Activated naive CD8-positive, alpha-beta T cell (primary cell): Measurements from ENCODE around the gene SOX18.

ENCODE experiments used
- H3K27ac Mint-ChIP-seq: one replicate; pipeline ENCODE4 v1.8.0; 2021; ENCODE audit warnings: mixed read lengths
- H3K27me3 Mint-ChIP-seq: one replicate; pipeline ENCODE4 v1.8.0; 2021; ENCODE audit warnings: mixed read lengths
- H3K36me3 Mint-ChIP-seq: one replicate; pipeline ENCODE4 v1.8.0; 2021; ENCODE audit warnings: mixed read lengths
- H3K4me1 Mint-ChIP-seq: one replicate; pipeline ENCODE4 v1.8.0; 2021; ENCODE audit warnings: low read depth, mixed read lengths
- H3K4me3 Mint-ChIP-seq: one replicate; pipeline ENCODE4 v1.8.0; 2021; ENCODE audit warnings: mild to moderate bottlenecking, mixed read lengths
- H3K9me3 Mint-ChIP-seq: one replicate; pipeline ENCODE4 v1.8.0; 2021; ENCODE audit warnings: low read depth, mixed read lengths

The SOX18 gene

GRCh38 chr20:64083804-64084684 lies 34.6 kb upstream of the SOX18 start, which contains the start of gene LKAAEAR1:
Gene LKAAEAR1 (minus strand): TSS chr20:64084398. CDS start chr20:64084219, 179 bp downstream.
- Mint-ChIP-seq H3K27me3 (no peaks in the 10 kb centered on the region), H3K9me3 (no peaks in the 10 kb centered on the region), H3K4me3 (peak within 1 kb of the TSS; percentile 91), H3K36me3 (no peaks in the 10 kb centered on the region), H3K27ac (peak within 1 kb of the TSS; percentile 70), H3K4me1 (peaks cover 25% of the 10 kb centered on the region)

DNA sequence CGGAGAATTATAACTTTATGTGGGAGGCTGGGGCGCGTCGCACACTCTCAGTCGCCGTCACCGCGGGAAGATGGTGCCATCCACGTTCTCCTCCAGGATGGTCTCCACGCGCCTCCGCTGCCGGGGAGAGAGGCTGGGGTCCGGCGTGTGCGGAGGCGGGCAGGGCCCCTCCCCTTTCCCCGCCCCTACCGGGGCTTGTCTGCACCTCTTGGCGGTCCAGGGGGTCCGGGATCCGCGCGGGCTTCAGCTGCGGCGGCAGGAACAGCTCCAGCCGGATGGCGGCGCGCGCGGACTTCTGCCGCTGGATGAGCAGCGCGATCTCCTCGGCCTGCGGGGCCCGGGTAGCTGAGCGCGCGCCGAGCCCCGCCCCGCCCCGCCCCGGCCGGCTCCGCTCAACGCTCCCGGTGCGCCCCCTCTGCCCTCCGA lies 34.0 kb upstream of the SOX18 start:
- no peaks in the 10 kb centered on the region for H3K36me3 Mint-ChIP-seq
- no peaks in the 10 kb centered on the region for H3K9me3 Mint-ChIP-seq
- no peak overlapping the region for H3K27ac Mint-ChIP-seq
- H3K4me1 Mint-ChIP-seq, result peaks cover 29% of the 10 kb centered on the region
- peak overlapping the region; percentile 78 for H3K4me3 Mint-ChIP-seq
- H3K27me3 Mint-ChIP-seq, result no peaks in the 10 kb centered on the region

GRCh38 chr20:64082820-64083377 lies 33.5 kb upstream of the SOX18 start:
- no peaks in the 10 kb centered on the region for H3K9me3 Mint-ChIP-seq
- no peaks in the 10 kb centered on the region for H3K36me3 Mint-ChIP-seq
- no peaks in the 10 kb centered on the region for H3K27me3 Mint-ChIP-seq
- no peak overlapping the region for H3K27ac Mint-ChIP-seq
- peaks cover 30% of the 10 kb centered on the region for H3K4me1 Mint-ChIP-seq
- peak overlapping the region; percentile 78 for H3K4me3 Mint-ChIP-seq

DNA sequence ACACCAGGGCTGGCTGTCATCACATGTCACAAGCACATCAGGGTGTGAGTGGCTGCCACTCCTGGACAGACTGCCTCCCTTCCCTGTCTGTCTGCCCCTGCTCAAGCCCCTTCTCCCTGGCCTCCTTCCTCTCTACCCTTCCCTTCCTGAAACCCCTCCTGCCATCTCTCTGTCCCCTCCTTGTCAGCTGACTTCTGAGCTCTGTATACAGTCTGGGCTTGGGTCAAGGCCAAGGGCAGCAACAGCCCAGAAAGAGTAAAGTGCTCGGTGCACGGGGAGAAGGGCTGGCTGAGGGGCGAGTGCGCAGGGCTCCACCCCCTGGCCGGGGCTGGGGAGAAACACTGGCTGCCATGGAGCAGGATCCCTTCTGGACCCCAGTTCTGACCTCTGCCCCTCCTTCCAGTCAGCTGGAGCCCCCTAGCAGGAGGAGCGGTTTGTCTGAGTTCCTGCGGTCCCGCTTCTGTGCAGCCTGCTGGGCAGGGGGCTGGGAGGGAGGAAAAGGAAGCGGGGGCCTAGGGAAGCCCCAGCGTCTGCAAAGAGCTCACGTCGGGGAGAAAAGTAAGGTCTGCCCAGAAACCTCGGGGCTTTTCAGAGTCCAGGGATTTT lies 32.8 kb upstream of the SOX18 start:
- H3K4me1 Mint-ChIP-seq, result peaks cover 34% of the 10 kb centered on the region
- H3K36me3 Mint-ChIP-seq, result no peaks in the 10 kb centered on the region
- no peaks in the 10 kb centered on the region for H3K9me3 Mint-ChIP-seq
- peak overlapping the region; percentile 68 for H3K4me3 Mint-ChIP-seq
- no peaks in the 10 kb centered on the region for H3K27me3 Mint-ChIP-seq
- H3K27ac Mint-ChIP-seq, result no peak overlapping the region

DNA sequence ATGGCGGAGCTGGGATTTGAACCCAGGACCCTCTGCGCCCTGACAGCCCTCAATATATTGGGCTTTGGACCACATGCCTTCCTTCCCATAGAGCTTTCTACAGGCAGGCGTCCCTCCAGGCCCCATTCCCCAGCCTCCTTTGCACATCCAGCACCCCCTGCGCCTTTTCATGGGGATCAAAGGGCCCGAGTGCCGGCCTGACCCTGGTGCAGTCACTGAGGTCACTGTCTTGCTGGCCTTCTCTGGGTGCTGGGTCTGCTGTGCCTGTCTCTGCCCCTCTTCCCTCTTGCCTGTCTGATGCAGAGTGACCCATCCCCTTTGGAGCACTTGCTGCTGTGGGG lies 32.2 kb upstream of the SOX18 start:
- Mint-ChIP-seq H3K27ac (no peak overlapping the region), H3K27me3 (no peaks in the 10 kb centered on the region), H3K36me3 (no peaks in the 10 kb centered on the region), H3K4me3 (peak overlapping the region; percentile 63), H3K4me1 (peaks cover 35% of the 10 kb centered on the region), H3K9me3 (no peaks in the 10 kb centered on the region)

GRCh38 chr20:64080813-64081623 lies 31.6 kb upstream of the SOX18 start:
- Mint-ChIP-seq H3K27ac (no peak overlapping the region), H3K9me3 (no peaks in the 10 kb centered on the region), H3K36me3 (no peaks in the 10 kb centered on the region), H3K4me3 (peak overlapping the region; percentile 76), H3K27me3 (no peaks in the 10 kb centered on the region), H3K4me1 (peaks cover 35% of the 10 kb centered on the region)

DNA sequence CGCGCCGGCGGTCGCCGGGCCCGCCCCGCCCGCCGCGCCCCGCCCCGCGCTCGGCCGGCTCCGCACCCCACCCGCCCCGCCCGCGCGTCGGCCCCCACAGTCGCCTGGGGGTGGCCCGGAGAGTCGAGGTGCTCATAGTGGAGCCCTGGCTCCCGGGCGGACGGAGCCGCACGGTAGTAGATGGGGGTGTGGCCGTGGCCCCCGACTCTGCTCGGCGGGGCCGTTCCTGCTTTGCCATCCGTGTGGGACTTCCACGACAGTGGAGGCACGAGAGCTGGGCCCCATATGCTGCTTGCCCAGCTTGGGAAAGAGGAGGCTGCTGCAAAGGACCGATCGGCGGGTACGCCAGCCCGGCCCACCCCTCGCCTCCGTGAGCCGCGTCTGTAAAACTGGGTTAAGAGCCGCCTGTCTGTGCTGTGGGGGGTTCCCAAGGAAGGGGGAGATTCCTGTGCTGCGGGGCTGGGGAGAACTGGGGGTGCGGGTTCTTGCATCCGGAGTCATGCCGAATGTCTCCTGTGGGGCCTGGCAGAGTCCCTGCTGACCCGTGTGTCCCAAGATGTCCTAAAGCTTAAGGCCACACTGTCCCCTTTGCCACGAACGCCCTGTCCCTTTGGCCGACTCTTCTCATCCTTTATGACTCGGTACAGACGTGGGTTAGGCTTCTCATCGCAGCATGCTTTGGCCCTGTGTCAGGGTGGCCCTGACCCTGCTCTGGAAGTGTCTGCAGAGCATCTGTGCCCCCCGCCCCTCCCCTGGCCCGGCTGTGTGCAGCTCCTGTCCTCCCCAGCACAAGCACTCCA lies 30.8 kb upstream of the SOX18 start, which contains the start of gene OPRL1:
Gene OPRL1 (plus strand): TSS at position 70 of the 800 bp plus-strand sequence. CDS start 12,639 bp downstream, outside the sequence.
- Mint-ChIP-seq H3K27ac (peak within 1 kb of the TSS; percentile 46), H3K4me1 (peaks cover 35% of the 10 kb centered on the region), H3K27me3 (no peaks in the 10 kb centered on the region), H3K36me3 (no peaks in the 10 kb centered on the region), H3K9me3 (no peaks in the 10 kb centered on the region), H3K4me3 (peak within 1 kb of the TSS; percentile 90)

GRCh38 chr20:64079273-64080012 lies 30.0 kb upstream of the SOX18 start, which contains the start of gene RGS19:
Gene RGS19 (minus strand): TSS chr20:64079518. CDS start chr20:64076886, 2,632 bp downstream.
- H3K4me3 Mint-ChIP-seq, result peak within 1 kb of the TSS; percentile 90
- H3K27ac Mint-ChIP-seq, result peak within 1 kb of the TSS; percentile 46
- no peaks in the 10 kb centered on the region for H3K36me3 Mint-ChIP-seq
- H3K27me3 Mint-ChIP-seq, result no peaks in the 10 kb centered on the region
- no peaks in the 10 kb centered on the region for H3K9me3 Mint-ChIP-seq
- peaks cover 35% of the 10 kb centered on the region for H3K4me1 Mint-ChIP-seq

DNA sequence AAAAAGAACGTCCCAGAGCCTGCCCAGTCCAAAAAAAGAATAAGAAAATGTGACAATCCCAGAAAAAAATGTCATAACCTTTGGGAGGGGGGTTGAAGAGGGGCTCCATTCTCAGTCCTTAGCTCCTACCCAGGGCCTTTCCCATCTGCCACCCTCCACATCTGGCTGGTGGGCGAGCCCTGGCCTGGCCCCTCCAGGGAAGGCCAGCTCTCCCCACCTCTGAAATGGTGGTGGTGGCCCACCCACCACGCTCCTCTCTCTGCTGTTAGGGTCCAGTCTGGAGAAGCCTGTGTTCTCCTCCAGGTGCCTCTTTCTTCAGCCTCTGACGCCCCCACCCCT lies 29.5 kb upstream of the SOX18 start:
- Mint-ChIP-seq H3K9me3 (no peaks in the 10 kb centered on the region), H3K4me3 (peak overlapping the region; percentile 90), H3K36me3 (no peaks in the 10 kb centered on the region), H3K27ac (peak overlapping the region; percentile 46), H3K4me1 (peaks cover 32% of the 10 kb centered on the region), H3K27me3 (no peaks in the 10 kb centered on the region)

DNA sequence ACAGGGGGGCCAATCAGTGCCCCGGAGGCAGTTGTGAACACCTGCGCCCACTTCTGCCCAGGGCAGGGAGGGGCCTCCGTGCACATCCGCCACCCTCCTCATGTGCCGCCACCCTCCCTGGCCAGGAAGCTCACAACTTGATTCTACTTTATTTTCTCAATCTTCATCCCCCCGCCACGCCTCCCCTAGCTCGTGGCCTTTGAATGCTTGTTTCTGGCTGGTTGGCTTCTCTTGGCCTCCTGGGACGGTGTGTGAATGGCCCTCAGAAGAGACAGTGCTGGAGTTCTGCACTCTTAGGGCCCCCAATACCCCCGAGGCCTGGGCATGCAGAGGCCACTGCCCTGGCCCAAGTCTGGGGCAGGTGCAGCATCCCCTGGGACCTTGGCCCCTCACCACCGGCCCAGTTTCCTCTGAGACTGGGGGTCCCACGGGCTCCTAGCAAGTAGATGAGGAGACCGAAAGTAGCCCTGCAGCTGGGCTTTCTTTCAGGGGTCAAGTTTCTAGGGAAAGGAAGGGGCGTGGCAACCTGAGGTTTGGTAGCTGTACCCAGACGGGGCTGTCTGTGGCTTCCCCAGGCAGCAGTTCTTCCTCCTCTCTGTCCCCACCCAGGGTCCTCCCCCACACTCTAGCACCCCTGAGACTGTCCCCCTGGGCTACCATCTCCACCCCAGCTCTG lies 28.6 kb upstream of the SOX18 start:
- no peaks in the 10 kb centered on the region for H3K27me3 Mint-ChIP-seq
- peaks cover 29% of the 10 kb centered on the region for H3K4me1 Mint-ChIP-seq
- H3K36me3 Mint-ChIP-seq, result no peaks in the 10 kb centered on the region
- H3K9me3 Mint-ChIP-seq, result no peaks in the 10 kb centered on the region
- H3K4me3 Mint-ChIP-seq, result peak overlapping the region; percentile 90
- peak overlapping the region; percentile 72 for H3K27ac Mint-ChIP-seq

DNA sequence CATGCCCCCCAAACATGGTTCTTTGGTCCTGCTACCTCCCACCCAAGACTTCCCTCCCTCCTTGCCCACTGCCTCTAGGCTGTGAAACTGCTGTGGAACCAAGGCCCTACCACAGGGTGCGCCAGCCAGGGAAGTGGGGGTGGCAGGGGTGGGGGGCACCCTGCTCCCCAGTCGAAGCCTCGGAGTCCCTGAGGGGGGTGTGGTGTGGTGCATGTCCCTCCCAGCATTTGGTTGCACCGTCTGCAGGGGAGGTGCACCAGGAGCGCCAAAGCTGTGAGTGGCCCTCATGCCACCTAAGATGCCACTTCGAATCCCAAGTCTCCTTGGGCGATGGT lies 28.1 kb upstream of the SOX18 start:
- Mint-ChIP-seq H3K27me3 (no peaks in the 10 kb centered on the region), H3K36me3 (no peaks in the 10 kb centered on the region), H3K9me3 (no peaks in the 10 kb centered on the region), H3K27ac (no peak overlapping the region), H3K4me3 (peak overlapping the region; percentile 90), H3K4me1 (peaks cover 26% of the 10 kb centered on the region)

GRCh38 chr20:64077094-64077493 lies 27.7 kb upstream of the SOX18 start:
- no peaks in the 10 kb centered on the region for H3K36me3 Mint-ChIP-seq
- H3K27ac Mint-ChIP-seq, result peak overlapping the region; percentile 70
- peaks cover 22% of the 10 kb centered on the region for H3K4me1 Mint-ChIP-seq
- H3K9me3 Mint-ChIP-seq, result no peaks in the 10 kb centered on the region
- peak overlapping the region; percentile 90 for H3K4me3 Mint-ChIP-seq
- no peaks in the 10 kb centered on the region for H3K27me3 Mint-ChIP-seq
